ENCODE data around the gene RALGPS2.

The RALGPS2 gene

DNA sequence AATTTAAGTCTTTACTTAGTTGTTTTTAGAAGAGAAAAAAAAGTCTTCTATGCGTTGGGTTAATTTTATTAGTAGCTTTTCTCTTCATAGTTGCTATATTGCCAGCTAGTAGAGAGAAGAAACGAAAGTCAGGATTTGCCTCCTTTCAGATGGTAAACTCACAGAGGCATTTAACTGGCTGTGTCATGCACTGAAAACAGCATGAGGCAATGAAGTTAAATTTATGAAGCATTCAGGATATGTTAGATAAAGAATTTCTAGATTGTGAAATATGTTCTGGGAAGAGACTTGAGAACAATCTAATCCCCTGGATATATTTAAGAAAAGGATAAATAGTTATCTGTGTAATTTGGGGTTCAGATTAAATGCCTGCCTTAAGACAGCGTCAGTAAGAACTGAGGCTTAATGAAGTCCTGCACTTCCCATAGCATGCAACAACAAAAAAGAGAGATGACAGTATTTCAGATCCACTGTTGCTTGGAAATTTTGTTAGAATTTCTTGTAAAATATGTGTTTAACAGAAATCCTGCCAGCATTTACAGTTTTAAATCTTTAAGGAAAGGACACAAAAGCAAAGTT is 144.2 kb downstream of the RALGPS2 start:
- DNase-seq = no peak

DNA sequence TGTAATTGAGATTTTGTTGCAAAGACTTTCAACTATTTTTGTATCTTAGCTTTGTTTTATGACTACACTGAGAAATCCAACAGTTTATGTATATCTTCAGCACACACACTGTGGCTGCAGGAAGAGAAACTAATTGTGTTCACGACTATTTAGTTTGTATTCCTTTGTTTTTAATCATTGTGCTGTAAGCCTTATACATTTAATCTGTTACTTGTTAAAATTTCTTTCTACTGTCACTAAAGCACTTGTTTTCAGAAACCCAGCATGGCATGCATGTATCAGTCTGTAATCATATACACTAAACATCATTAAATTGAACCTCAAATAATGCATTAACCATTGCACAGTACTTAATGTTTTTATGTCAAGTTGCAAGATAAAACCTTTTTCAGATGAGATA is 145.2 kb downstream of the RALGPS2 start:
- no peak for DNase-seq

DNA sequence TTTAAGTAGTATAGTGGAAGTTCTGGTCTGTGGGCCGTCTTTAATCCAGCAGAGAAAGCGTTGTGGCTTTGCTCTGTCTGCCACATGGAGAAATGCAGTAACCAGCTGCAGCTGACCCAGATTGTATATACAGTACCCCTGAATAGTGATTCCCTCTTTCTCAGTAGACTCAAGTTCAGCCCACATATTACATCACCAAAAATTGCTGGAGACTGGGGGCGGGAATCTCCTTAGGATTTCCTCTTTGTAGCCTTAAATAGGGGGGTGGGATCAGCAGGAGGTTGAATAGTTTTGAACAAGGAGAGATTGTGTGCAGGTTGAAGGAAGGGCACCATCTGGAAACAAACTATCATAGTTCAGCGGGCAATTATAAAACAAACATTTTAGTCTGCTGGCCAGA is 145.9 kb downstream of the RALGPS2 start, which contains the start of gene ANGPTL1:
Gene ANGPTL1, minus strand, starts transcription at position 134 of the 400 bp plus-strand sequence. CDS start 5,301 bp downstream, outside the sequence.
- no peak for DNase-seq

DNA sequence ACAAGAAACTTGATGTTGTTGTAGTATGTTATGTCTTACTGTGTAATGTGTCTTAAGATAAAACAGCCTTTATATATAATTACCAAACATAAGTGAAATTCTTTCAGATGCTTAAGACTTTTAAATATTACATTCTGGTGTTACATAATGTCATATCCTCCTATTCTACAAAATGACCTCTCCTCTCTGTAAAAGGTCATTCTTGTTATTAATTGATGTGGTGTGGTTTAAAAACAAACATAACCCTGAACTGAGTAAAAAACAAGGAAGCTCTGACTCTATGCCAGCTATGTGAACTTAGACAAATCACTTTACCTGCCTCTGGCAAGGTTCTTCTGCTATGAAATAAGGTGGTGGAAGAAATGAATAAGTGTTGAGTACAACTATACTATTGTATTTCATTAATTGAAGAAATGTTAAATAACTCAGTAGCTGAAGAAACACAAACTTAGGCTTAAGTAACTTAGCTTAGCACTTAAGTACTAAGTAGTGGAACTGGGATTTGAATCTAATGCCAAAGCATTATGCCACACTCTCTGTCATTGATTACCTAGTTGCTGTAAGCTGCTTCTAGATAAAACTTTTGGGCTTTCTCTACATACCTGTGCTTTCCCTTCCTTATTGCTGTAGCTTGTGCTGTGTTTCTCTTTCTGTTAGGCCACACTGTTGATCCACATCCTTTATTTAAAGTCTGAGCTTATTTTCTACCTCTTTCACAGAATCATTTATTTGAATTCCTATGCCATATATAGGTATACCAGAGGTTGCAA is 146.7 kb downstream of the RALGPS2 start:
- no peak for DNase-seq

DNA sequence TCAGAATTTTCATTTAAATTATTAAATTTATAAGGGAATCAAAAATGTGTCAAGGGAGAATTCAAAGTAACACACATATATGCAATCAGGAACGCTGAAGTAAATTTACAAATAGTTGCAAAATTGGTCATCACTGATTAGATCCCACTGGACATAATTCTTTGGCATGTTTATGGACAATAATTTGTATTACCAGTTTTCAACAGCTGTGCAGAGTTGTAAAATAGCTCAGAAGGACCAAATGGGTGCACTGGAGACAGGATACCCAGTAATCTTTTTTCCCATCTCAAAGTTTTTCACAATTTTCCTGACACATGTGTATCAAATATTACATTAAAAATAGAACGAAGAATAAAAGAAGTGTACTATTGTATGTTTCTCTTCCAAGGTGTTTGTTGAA is 149.9 kb downstream of the RALGPS2 start:
- no peak for DNase-seq

DNA sequence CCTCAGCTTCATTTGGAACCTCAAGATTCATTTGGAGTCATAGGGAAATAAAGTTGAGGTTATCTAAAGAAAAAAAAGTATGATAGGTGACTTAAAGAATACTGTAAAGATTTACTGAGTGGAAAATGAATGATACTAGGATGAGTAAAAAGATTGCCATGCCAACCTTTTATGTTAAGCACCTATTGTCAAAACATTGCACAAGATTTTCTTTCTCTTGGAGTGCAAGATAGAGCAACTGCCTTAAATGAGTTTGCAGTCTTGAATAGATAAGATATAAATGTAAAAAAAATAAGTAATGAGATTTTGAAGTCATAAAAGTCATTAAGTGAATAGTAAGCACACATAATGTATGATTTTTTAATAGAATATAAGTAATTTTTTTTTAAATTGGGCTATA is 150.9 kb downstream of the RALGPS2 start:
- no peak for DNase-seq

DNA sequence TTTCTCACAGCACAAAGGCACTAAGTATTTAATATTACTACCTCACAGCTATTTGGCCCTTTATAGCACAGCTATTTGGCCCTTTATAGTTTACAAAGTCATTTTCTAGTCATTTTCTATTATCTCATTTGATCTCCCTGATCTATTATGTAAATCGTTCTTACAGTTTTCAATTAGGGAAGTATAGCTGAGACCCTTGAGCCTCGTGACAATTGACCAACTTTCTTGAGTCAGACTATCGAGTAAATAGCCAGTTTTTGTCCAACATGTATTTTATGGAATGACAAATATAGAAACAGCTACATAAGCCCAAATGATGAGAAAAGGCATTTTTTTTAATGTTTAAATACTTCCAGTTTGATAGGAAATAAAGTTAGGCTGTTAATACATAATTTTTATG is 152.9 kb downstream of the RALGPS2 start:
- no peak for DNase-seq

DNA sequence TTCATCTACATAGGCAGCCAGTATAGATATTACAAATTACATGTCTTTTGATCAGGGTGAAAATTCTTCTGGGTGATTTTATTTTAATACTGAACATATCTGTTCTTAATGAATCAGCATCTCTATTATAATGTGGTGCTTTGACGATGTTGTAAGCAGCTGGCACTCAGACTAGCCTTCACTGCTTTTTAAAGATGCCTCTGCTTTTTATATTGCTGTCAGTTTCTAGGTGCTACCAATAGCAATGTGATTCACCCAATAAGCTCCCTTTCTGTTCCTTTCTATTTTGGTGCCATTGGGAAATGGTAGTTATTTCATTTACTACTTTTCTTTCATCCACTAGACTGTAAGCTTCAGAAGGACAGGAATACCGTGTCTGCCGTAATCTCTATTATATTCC is 156.9 kb downstream of the RALGPS2 start:
- no peak for DNase-seq

DNA sequence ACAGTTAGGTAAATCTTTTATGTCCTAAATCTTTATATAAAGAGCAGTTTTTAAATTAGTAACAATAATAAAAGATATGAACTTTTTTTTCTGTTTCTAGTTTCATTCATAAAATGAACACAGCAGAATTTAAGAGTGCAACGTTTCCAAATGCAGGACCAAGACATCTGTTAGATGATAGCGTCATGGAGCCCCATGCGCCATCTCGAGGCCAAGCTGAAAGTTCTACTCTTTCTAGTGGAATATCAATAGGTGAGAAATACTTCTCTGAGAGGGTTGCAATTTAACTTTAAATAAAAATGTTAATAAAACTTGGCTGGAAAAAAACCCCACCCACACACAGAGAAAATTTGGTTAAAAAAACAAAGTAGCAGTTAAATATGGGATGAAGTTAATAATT is 160.8 kb downstream of the RALGPS2 start:
- DNase-seq = no peak

DNA sequence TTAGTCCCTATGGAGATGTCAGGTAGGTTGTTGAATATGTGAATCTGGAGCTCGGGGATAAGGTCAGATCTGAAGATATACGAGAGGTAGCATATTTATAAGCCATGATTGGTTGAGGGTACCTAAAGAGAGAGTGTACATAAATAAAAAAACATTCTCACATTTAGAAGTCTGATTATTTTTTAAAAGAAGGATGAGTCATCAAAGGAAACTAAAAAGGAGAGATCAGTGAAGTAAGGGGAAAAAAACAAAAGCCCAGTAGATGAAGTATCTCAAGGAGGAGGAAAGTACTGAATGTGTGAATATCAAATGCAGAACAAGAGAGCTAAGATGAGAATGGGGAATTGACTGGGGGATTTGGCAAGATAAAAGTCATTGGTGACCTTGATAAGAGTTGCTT is 161.5 kb downstream of the RALGPS2 start:
- no peak for DNase-seq

DNA sequence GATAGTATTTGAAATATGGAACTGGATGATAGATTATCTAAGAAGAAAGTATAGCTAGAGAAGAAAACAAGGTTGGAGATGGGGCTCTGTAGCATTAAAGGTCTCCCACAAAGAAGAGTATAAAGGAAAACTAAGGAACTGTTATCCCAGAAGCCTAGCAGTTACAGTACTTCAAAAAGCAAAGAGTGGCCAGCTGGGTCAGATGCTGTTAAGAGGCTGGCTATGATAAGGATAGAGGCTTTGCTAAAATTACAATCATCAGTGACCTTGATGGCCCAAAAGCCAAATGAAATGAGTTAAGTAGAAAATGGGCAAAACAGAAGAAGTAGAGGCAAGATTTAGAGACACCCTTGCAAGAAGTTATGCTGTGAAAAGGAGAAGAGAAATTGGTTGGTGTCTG is 170.9 kb downstream of the RALGPS2 start:
- no peak for DNase-seq

DNA sequence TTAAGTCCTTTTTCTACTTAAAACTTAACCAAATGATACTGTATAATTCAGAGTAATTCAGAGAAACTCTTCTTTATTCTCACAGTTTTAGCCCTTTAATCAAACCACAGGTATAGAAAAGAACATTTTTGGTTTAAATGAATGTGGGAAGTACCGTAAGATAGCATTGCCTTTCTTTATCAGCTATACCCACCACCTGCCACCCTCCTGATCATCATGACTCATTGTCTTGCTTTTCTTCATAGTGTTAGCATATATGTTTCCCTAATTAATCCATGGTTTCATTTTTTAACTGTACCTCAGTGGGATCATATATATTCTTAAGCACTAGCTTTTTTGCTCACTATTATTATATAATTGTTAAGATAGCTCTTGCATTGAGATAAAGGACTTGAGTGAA is 173.4 kb downstream of the RALGPS2 start:
- no peak for DNase-seq

DNA sequence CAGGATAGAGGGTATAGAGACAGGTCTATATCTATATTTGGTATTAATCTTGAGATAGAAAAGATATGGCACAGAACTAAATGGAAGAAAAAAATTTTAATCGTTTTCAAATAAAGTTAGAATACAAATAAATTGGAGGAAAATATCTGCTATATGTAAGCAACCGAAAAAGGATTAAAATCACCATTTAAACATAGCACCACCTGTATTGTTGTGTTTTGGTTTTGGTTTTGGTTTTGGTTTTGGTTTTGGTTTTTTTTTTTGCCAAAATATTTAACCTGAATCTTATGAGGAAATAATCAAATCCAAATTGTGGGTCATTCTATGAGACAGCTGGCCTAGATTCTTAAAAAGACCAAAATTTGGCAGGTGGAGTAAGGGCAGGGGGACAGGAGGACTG is 174.4 kb downstream of the RALGPS2 start:
- no peak for DNase-seq

DNA sequence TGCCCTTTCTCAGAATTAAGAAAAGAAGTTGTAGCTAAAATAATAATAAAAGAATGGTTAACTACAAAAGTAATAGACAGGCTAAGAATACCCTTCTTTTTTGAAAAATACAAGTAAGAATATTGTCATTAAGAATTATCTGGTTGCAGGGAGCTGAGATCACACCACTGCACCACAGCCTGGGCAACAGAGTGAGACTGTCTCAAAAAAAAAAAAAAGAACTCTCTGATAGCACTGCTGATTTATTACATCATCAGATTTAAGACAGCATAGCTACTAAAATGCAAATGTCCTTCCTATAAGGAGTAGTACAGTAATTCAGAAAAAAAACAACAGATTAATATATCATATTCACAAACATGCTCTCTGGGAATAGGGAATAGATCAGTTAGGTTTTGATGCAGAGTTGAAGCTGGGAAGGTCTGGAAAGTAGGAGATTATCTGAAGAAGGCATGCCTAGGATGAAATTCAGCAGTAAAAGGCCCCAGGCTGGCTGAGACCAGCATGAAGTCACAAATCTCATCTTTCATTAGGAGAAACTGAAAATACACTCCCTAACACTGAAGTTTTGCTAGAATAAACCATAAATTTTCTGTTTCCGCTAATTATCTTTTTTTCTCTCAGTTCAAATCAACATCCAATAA is 176.6 kb downstream of the RALGPS2 start:
- DNase-seq = no peak

DNA sequence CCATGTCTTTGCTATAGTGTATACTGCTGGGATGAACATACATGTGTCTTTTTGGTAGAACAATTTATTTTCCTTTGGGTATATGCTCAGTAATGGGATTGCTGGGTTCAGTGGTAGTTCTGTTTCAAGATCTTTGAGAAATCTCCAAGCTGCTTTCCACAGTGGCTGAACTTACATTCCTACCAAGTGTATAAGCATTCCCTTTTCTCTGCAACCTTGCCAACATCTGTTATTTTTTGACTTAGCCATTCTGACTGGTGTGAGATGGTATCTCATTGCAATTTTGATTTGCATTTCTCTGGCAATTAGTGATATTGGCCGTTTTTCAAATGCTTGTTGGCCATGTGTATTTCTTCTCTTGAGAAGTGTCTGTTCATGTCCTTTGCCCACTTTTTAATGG is 183.3 kb downstream of the RALGPS2 start:
- no peak for DNase-seq

DNA sequence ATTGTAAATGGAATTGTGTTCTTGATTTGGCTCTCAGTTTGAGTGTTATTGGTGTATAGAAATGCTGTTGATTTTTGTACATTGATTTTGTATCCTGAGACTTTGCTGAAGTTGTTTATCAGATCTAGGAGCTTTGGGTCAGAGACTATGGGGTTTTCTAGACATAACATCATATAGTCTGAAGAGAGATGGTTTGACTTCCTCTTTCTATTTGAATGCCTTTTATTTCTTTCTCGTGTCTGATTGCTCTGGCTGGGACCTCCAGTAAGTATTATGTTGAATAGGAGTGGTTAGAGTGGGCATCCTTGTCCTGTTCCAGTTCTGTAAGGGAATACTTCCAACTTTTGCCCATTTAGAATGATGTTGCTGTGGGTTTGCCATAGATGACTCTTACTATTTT is 185.0 kb downstream of the RALGPS2 start:
- no peak for DNase-seq

DNA sequence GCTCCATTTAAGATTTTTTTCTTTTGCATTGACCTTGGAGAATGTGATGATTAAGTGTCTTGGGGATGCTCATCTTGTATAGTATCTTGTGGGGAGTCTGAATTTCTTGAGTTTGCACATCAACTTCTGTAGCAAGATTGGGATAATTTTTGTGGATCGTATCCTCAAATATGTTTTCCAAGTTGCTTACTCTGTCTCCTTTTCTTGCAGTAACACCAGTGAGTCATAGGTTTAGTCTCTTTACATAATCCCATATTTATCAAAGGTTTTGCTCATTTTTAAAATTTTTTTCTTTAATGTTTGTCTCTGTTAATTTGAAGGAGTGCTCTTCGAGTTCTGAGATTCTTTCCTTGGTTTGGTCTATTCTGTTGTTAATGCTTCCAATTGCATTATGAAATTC is 187.6 kb downstream of the RALGPS2 start:
- DNase-seq = no peak

DNA sequence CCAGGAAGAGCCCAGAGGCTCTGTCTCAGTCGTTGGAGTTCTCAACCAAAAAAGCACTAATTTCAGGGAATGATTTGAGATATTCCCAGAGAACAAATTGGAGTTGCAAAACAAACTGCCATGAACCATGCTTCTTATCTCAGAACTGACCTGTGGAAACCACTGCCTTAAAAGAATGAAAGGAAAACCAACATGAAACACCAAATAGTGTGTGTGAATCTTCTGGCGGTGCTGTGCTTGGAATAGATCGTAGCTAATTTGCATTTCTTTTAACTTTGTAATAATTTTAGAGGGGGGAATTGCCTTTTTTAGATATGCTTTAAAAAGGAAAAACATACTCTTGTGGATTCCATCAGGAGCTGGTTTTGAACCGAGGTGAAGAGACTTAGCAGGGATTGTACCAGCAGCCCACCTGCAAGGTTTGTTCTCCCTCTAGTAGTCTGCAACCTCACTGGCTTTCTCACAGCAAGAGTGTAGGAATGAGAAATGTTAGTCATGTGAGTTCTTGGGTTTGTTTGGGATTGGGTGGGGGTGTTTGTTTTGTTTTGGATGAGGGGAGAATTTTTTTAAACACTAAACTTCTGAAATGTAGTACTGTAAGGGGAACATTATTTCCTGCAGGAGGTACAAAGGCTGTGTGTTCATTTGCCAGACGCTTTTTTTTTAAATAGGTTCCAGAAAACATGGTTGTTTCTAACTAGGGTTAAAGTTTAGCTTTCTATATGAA is 191.6 kb downstream of the RALGPS2 start:
- no peak for DNase-seq

DNA sequence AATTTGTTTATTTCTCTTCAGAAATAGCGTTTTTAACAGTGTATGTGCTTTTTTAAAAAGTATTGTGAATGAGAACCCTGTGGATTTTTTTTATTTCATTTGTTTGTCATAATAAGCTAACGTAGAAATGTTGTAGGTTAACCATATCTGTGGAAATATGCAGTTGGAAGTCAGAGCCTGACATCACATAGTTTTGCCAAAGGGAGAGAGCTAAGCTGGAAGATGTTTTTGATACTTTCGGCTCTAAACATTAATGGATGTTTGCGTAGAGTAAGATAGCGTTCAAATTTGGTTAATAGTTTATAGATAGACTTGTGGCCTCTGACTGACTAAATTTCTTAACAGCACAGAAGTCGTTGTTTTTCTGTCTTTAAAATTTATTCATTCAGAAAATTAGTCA is 193.3 kb downstream of the RALGPS2 start:
- no peak for DNase-seq

DNA sequence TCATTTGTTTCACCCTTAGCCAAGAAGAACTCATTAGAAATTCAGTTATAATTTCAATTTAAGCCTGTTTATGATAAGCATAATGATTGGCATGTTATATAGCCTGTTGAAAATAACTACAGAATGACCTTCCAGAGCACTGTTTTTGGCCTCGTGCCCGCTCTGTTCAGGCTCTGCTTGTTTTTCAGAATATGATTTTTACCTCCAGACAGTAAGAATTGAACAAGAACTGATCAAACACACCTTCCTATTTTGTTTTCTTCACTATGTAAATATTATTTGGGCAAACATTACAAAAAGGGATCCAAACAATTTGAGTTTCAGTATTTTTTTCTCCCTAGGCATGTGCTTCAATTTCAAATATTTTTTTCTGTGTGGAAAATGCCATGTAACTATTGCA is 193.9 kb downstream of the RALGPS2 start:
- no peak for DNase-seq

DNA sequence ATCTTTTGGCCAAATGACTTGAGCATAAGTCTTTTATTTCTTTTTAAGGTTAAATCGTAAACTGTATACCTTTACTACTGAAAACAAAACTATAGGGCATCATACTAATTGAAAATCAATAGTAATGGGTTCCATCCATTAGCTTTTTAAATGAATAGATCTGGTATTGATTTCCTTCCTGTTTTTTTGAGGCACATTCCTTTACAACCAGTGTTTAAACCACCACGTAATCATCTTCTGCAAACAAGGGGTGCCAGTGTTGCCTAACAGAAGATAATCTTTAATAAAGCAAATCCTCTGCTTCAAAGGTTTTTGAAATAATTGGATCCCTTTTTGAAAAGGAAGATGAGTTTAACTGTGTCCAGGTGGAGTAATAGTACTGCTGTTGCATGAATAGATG is 194.5 kb downstream of the RALGPS2 start:
- DNase-seq = no peak

DNA sequence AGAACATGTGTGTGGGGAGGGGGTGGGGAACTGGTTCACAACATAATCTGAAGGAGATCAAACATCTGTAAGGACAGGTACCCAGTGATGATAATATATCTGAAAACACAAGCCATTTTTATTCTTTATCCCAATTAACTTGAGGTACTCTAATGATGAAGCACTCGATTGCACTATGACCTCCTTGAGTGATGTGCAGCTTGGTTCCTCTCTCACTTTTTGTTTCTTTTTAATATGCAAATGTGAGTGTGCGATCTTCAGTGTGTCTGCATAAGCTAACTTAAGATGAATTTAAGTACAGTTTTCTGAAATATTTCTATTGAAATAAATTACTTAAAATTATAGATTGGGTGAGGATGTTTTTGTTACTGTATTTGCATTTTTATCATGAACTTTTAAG is 196.5 kb downstream of the RALGPS2 start:
- no peak for DNase-seq

DNA sequence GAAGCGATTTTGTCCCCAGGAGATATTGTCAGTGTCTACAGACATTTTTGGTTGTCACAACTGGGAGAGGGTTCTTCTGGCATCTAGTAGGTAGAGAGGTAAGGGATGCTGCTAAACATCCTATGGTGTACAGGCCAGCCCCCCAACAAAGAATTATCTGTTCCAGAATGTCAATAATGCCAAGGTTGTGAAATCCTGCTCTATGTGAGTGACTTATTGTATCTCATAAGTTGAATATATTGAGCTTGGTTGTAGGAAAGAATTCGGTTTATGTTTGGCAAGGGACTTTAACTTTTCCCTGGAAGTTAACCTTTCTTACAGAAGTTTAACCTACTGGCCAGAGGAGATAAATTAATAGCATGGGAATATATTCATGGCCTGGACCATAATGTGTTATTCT is 198.5 kb downstream of the RALGPS2 start:
- no peak for DNase-seq

DNA sequence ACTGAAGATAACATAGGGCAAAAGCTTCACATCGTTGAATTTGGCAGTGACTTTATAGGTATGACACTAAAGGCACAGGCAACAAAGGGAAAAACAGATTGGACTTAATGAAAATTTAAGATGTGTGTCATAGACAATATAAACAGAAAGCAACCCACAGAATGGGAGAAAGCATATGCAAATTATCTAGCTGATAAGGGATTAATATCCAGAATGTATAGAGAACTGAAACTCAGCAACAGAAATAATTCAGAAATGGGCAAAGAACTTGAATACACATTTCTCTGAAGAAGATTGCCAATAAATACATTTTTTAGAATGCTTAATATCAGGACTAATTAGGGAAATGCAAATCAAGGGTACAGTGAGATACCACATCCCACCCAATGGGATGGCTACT is 201.0 kb downstream of the RALGPS2 start:
- no peak for DNase-seq
